GM18502 (cell line): Measurements from ENCODE around the gene LACRT.
A peak's percentile ranks its signal among the peaks of the same experiment; 100 is the strongest.

ENCODE experiments used
- ATAC-seq: cut with Tn5 transposase; IDR thresholded peaks from one replicate; pipeline ENCODE4 v1.9.1; 2021; ENCODE audit warnings: mild to moderate bottlenecking; ENCODE audit not compliant: unreplicated experiment, poor library complexity

The LACRT gene

DNA sequence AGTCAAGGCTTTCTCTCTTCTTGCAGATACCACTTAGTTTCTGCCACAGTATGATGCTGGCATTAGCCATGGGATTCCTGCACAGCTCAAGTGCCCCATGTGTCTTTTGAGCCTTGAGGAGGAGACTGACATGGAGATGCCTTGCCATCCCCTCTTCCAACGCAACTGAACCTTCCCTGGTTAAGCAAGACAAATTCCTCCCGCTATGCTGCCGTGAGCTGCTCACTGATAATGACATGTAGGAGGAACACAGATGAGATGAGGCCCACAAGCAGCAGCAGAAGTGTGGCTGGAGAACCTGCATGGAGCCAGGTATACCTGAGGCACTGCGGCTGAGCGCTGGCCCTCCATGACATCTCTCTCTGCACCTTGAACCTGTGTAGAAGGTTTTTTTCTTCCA, 30.8 kb downstream of the LACRT start:
- no peak for ATAC-seq

DNA sequence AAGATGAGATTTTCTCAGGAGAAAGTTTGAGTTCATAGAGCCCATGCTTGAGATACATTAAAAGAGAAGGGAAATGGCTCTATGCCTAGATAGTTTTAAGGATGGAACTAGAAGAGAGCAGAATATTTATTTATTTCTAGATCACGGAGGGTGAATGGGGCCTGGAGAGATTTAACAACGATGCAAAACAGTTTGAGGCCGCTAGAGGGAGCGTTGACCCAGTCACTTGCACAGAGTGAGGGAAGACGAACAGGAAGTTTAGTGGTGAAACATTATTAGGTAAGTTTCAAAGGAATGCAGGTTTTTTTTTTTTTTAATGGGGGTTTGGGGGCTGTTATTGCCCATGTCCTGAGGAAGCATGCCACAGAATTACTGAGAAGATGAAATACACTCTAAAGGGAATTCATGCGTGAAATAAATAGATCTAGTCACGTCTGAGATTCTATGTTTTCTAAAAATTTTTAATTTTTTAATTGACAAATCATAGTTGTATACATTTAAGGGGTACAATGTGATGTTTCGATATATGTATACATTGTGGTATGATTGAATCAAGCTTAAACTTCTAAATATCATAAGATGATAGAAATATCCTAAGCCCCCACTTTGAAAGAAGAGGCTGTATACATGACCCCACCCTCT, 31.4 kb downstream of the LACRT start:
- ATAC-seq: peak; percentile 88

GRCh38 chr12:54602661-54603060, 32.0 kb downstream of the LACRT start:
- no peak for ATAC-seq

DNA sequence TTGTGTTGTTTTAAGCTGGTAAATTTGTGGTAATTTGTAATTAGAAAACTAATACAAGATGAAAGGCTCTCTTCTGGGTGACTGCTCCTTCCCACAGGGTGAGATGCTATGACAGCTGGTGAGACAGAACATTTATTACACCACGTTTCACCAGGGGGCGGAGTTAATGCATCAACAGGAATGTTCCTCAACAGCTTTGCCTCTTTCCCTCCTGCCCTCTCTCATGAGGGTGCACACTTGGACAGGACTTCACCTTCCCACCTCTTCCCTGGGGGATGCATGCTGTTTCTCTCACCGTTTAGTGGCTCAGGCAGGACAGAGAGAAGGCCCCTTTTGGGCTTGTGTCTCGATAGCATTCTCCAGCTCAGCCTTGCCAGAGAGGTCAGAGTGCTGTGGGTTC, 32.9 kb downstream of the LACRT start:
- ATAC-seq: no peak

- ATAC-seq: no peak
Observed at GRCh38 chr12:54598970-54599369, 35.7 kb downstream of the LACRT start.

GRCh38 chr12:54596526-54596946, 38.2 kb downstream of the LACRT start:
- no peak for ATAC-seq

- ATAC-seq: no peak
Observed at GRCh38 chr12:54595471-54595870, 39.2 kb downstream of the LACRT start.

DNA sequence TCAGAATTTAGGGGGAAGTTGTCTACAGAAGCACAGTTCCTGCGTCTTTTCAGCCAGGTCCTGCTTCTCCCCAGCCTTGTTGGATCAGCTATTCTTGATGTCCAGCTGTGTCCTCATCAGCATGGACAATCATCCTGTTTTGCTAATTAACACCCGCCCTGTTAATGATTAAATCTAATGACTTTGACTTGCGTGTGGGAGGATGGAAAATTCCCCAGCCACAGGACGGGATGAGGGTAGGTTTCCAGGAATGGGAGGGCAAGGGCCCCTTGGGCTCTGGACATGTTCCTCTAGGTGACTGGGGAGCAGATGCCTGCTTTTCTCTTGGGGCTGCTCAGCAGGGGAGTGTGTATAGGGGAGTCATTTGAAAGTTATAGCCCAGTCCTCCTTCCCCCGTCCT, 41.0 kb downstream of the LACRT start:
- ATAC-seq: no peak

DNA sequence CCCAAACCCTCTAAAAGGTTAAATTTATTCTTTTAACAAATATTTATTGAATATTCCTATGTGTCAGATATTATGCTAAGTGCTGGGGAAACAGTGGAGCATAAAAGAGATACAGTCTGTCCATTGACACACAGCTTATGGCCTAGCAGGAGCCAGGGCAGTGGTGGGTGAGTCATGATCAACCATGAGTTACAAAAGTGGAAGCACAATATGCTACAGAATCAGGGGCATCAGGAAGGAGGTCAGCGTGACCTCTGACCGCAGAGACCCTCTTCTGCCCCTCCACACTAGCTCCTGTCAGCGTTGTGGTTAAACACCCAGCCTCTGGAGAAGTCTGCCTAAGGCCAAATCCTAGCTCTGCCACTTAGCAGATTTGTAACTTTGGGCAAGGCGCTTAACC, 41.6 kb downstream of the LACRT start:
- ATAC-seq: no peak

DNA sequence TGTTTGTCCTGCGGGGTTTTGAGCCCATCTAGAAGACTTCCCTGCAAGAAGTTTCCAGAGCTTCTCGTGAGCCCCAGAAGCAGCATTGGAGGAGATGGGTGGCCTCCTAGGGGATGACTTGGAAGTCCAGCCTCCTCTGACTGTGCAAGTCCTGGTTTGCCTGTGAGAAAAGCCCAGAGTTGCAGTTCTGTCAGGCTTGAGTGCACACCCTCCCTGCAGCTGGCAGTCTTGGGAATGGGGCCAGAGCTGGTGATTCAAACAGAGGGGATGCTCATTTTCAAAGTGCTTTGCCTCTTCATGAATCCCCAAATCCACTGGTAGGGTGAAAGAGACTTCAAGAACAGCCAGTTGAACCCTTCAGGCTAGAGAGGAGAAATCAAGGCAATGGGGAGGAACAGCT, 42.4 kb downstream of the LACRT start:
- ATAC-seq: no peak

GRCh38 chr12:54590978-54591591, 43.6 kb downstream of the LACRT start:
- no peak for ATAC-seq

DNA sequence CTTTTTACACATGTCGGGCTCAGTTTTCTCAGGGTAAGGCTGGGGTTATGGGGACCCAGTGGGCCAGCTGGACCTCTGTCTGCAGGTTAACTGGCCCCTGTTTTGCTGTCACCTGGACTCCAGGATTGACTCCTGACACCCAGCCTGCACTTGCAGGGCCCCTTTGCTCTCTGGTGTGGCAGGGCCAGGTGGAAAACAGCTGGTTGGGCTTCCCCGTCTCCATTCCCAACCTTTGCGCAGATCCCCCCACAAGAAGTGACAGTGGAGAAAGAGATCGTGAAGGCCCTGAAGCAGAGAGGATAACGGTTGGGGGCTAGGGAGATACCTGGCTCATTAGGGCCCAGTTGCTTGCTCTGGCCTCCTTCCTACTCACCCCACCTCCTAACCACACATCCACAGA, 44.7 kb downstream of the LACRT start:
- ATAC-seq: no peak

DNA sequence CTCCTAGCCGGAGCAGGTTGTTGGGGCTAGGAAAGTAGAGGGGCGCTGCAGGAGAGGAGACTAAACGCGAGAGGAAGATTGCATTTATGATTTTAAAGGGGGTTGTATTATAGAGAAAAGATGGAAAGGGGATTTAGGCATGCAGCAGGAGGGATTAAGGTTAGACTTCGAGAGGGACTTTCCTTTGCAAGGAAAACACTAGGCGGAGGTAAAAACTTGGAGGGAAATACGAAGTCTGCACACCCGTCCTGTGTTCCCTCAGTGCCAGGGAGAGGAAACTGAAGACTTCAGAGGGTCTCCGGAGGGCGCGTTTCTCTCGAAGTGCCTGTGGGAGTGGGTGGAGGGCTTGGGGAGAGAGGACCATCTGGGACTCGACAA, 45.8 kb downstream of the LACRT start:
- ATAC-seq: no peak

GRCh38 chr12:54588110-54588889, 46.4 kb downstream of the LACRT start, which contains the start of gene PPP1R1A:
TSS of gene PPP1R1A (minus strand) at chr12:54588659. CDS start at chr12:54588488, 171 bp downstream.
- no peak for ATAC-seq

DNA sequence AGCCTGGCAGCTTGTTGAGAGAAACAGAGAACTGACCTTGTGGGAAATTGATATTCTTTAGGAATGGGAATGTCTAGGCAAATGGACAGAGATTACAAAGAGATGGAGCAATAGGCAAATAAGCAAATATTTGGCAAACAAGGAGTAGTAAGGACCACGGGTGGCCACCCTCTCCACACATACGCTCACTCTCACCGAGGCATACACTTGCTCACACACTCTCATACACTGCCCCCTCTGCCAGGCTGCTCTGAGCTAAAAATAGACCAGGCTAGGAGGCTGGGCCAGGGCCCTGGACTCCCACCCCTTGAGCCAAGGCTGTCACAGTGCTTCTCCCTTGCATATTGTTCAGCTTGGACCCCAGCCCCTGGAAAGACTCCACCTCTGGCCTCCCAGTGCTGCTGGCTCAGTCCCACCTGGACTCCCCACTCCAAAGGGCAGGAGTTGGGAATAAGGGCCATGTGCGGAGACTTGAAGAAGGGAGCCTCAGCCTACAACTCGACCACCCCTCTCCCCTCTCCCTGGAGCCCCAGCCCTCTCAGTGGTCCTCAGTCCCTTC, 47.3 kb downstream of the LACRT start:
- no peak for ATAC-seq

- ATAC-seq: no peak
Observed at GRCh38 chr12:54586620-54587019, 48.1 kb downstream of the LACRT start.

DNA sequence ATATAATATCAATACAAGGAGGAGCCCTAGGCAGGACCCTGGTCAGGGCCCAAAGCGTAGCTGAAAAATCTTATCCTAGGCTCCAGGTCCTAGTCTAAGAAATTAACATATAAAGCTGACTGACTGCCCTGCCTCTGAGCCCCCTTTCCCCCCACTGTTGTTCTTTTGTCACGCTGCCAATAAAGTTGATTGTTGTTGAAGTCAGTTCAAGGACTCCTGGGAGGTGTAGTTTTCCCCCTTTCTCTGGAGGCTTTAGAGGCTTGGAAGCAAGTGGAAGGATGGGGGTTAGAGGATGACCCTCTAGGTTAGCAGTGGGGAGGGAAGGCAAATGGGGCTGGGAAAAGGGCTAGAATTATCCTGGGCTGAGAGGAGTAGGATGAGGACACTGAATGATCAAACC, 49.5 kb downstream of the LACRT start:
- ATAC-seq: no peak

GRCh38 chr12:54584128-54584527, 50.6 kb downstream of the LACRT start:
- ATAC-seq: no peak

GRCh38 chr12:54583726-54584125, 51.0 kb downstream of the LACRT start:
- ATAC-seq: no peak

GRCh38 chr12:54581412-54581811, 53.3 kb downstream of the LACRT start:
- ATAC-seq: no peak
